T47D (cell line): ENCODE data around the gene BCL7A.

Experiments
- DNase-seq, 2 experiments: peaks; one replicate each; pipeline versions ENCODE4 v3.0.0 to v3.0.0-alpha.2; 2011 to 2012; ENCODE audit warnings: low read depth in 1 of 2, low spot score in 1 of 2
- JUND ChIP-seq: IDR thresholded peaks from 2 replicates; pipeline ENCODE4 v1.6.1; 2012; ENCODE audit warnings: low read depth
- in situ Hi-C: cut with HindIII; loops from 2 replicates; pipeline ENCODE4 v1.10.0; 2016; ENCODE audit warnings: low sequenced_read_pairs, low pct_unique_long_range_greater_than_20kb

The BCL7A gene

GRCh38 chr12:122023339-122024131 is 1.9 kb downstream of the BCL7A start:
- in situ Hi-C loops = no loop called here
- DNase-seq = peak; percentile 86 to 95
- no peak for TF ChIP-seq JUND

- no peak for TF ChIP-seq JUND
- in situ Hi-C loops = no loop called here
- no peak for DNase-seq
These were observed 2.6 kb downstream of the BCL7A start for GRCh38 chr12:122024132-122024785.

GRCh38 chr12:122026706-122027333 is 5.1 kb downstream of the BCL7A start:
- in situ Hi-C loops = no loop called here
- DNase-seq = no peak
- no peak for TF ChIP-seq JUND

GRCh38 chr12:122028165-122028904 is 6.7 kb downstream of the BCL7A start:
- no peak for DNase-seq
- TF ChIP-seq JUND = no peak
- in situ Hi-C loops = no loop called here

- no peak for TF ChIP-seq JUND
- no peak for DNase-seq
- in situ Hi-C loops = no loop called here
These were observed 7.3 kb downstream of the BCL7A start for GRCh38 chr12:122028905-122029560.

GRCh38 chr12:122029620-122030423 is 8.1 kb downstream of the BCL7A start:
- in situ Hi-C loops = no loop called here
- DNase-seq = no peak
- no peak for TF ChIP-seq JUND

GRCh38 chr12:122030424-122031035 is 8.8 kb downstream of the BCL7A start:
- in situ Hi-C loops = no loop called here
- no peak for DNase-seq
- no peak for TF ChIP-seq JUND

GRCh38 chr12:122031342-122032216 is 9.9 kb downstream of the BCL7A start:
- DNase-seq = peak; percentile 52 to 70
- TF ChIP-seq JUND = no peak

GRCh38 chr12:122032580-122032979 is 10.9 kb downstream of the BCL7A start:
- no peak for TF ChIP-seq JUND
- DNase-seq = no peak
- in situ Hi-C loops = no loop called here

More at GRCh38 chr12:122031342-122032216, 9.9 kb downstream of the BCL7A start:
- in situ Hi-C loops = no loop called here

GRCh38 chr12:122035292-122035691 is 13.6 kb downstream of the BCL7A start:
- peak; percentile 89 to 96 for DNase-seq
- TF ChIP-seq JUND = no peak; the same call in 1 of the 2 replicates
- in situ Hi-C loops = no loop called here
